Measurements from ENCODE around the gene OSBPL10. TPM values are rescaled to one million over a fixed set of nuclear protein-coding genes. Genes with fewer than 3 reads are reported as not detected.

The OSBPL10 gene
- total and polyA plus RNA-seq, 2 of the 4 experiments (the other 2 are of a cell fraction): 9.5 to 10.1 TPM

- H4K91ac ChIP-seq (ENCODE audit: insufficient read depth, low read depth, low read length): no peak overlapping the region
- in situ Hi-C loops (cut with MboI; ENCODE audit: low sequenced_read_pairs) (no loop called here), intact Hi-C loops (cut with micrococcal nuclease) (no loop called here), dilution Hi-C loops (cut with HindIII; ENCODE audit: low sequenced_read_pairs, unreplicated experiment) (no loop called here)
- ATAC-seq (ENCODE audit: low read depth) (no peak), DNase-seq (no peak)
- no peak overlapping the region for H2BK15ac ChIP-seq (ENCODE audit: low read depth, low read length)
- H3K4me3 ChIP-seq (ENCODE audit: insufficient read depth, low read depth, low read length): no peak overlapping the region
- no peak overlapping the region for H3K4ac ChIP-seq (ENCODE audit: low read depth, low read length)
- H3K4me2 ChIP-seq (ENCODE audit: low read depth, low read length): no peak overlapping the region
- H3K4me1 ChIP-seq (ENCODE audit: control insufficient read depth, insufficient read depth, low read length): peaks cover 18% of the 10 kb centered on the region
- ChIA-PET POLR2A (ENCODE audit: unreplicated experiment) (no interaction called here), CTCF (no interaction called here)
- H3K27me3 ChIP-seq (ENCODE audit: control insufficient read depth, insufficient read depth, low read length): no peaks in the 10 kb centered on the region
- H4K20me1 ChIP-seq (ENCODE audit: insufficient read depth, low read length): no peaks in the 10 kb centered on the region
- peaks cover 13% of the 10 kb centered on the region for H3K9me1 ChIP-seq (ENCODE audit: insufficient read depth, low read length)
- no peak overlapping the region for H2BK20ac ChIP-seq (ENCODE audit: low read depth, low read length)
- peaks cover 7% of the 10 kb centered on the region for H3K36me3 ChIP-seq (ENCODE audit: control insufficient read depth, insufficient read depth, low read length)
- H2BK120ac ChIP-seq (ENCODE audit: low read depth, low read length): no peak overlapping the region
- no peak overlapping the region for H3K27ac ChIP-seq (ENCODE audit: insufficient read depth, low read length)
- no peak overlapping the region for H3K23ac ChIP-seq (ENCODE audit: low read depth, low read length)
- no peak overlapping the region for H3K18ac ChIP-seq (ENCODE audit: low read depth, low read length)
- H4K8ac ChIP-seq (ENCODE audit: low read depth in 2 of 2, low read length in 2 of 2): no peak overlapping the region
- no peak overlapping the region for H3K14ac ChIP-seq (replicated peaks; ENCODE audit: low read depth, low read length)
- no peak overlapping the region for H2AFZ ChIP-seq (replicated peaks; ENCODE audit: low read length, poor library complexity)
- no peak overlapping the region for H3K56ac ChIP-seq (ENCODE audit: extremely low read depth, insufficient read depth, low read length)
- H2AK9ac ChIP-seq (replicated peaks; ENCODE audit: low read depth, low read length, poor library complexity): no peak overlapping the region
- 100% methylated on average over 6 of the region's 9 CpGs; no CpG with 5 or more reads in 1 of the 2 experiments for WGBS, 2 experiments (ENCODE audit: extremely low coverage in 2 of 2, insufficient read length in 1 of 2)
- TF ChIP-seq USF2 (IDR thresholded peaks at IDR 0.05; ENCODE audit: low read depth, low read length) (no peak), FOS (IDR thresholded peaks at IDR 0.05; ENCODE audit: low read depth, low read length) (no peak), MAZ (IDR thresholded peaks at IDR 0.05; ENCODE audit: borderline replicate concordance, low read depth, low read length) (no peak), POLR2A (IDR thresholded peaks at IDR 0.05; ENCODE audit: low read depth, low read length) (no peak), ELK1 (IDR thresholded peaks at IDR 0.05; ENCODE audit: borderline replicate concordance, low read depth, low read length) (no peak), NFE2L2 (IDR thresholded peaks at IDR 0.05; ENCODE audit: low read depth, low read length) (no peak), RAD21 (IDR thresholded peaks at IDR 0.05; ENCODE audit: low read length) (no peak), RFX5 (IDR thresholded peaks at IDR 0.05; ENCODE audit: low read depth, low read length) (no peak), CHD1 (IDR thresholded peaks at IDR 0.05; ENCODE audit: low read depth, low read length) (no peak), MXI1 (IDR thresholded peaks at IDR 0.05; ENCODE audit: borderline replicate concordance, low read depth, low read length) (no peak), CTCF (conservative IDR thresholded peaks at IDR 0.05; ENCODE audit: low read depth, low read length) (no peak), CEBPB (IDR thresholded peaks at IDR 0.05; ENCODE audit: low read depth, low read length) (no peak), BHLHE40 (IDR thresholded peaks at IDR 0.05; ENCODE audit: low read depth, low read length) (no peak), MAFK (IDR thresholded peaks at IDR 0.05; ENCODE audit: low read depth, low read length) (no peak), SMC3 (IDR thresholded peaks at IDR 0.05; ENCODE audit: low read depth, low read length) (no peak), RCOR1 (IDR thresholded peaks at IDR 0.05; ENCODE audit: insufficient replicate concordance, low read length) (no peak)
- H3K9me3 ChIP-seq (ENCODE audit: control insufficient read depth, insufficient read depth, low read length): no peaks in the 10 kb centered on the region
- no TSS peak for BruUV-seq (replicated peaks)
- H3K79me1 ChIP-seq (ENCODE audit: low read depth in 1 of 2, low read length in 2 of 2): 0 out of 4 replicates have a peak, but pooled peaks cover 0 to 5% of the 10 kb centered on the region in 2 experiments
- no peak overlapping the region for H2AK5ac ChIP-seq (ENCODE audit: low read depth, low read length)
- H3K9ac ChIP-seq (ENCODE audit: low read depth, low read length): no peak overlapping the region
- H4K5ac ChIP-seq (ENCODE audit: low read depth, low read length): no peak overlapping the region
- no peak overlapping the region for H2BK5ac ChIP-seq (ENCODE audit: low read depth, low read length, poor library complexity, severe bottlenecking)
These were observed 279.8 kb downstream of the OSBPL10 start for GRCh38 chr3:31701286-31701685.
